Epidermal melanocyte (primary cell): ENCODE results near the gene PCDHGA12.

Experiments
- DNase-seq: peaks from one replicate; pipeline ENCODE4 v3.0.0; 2011; ENCODE audit warnings: low spot score; ENCODE audit not compliant: insufficient read length

PCDHGA12 gene

DNA sequence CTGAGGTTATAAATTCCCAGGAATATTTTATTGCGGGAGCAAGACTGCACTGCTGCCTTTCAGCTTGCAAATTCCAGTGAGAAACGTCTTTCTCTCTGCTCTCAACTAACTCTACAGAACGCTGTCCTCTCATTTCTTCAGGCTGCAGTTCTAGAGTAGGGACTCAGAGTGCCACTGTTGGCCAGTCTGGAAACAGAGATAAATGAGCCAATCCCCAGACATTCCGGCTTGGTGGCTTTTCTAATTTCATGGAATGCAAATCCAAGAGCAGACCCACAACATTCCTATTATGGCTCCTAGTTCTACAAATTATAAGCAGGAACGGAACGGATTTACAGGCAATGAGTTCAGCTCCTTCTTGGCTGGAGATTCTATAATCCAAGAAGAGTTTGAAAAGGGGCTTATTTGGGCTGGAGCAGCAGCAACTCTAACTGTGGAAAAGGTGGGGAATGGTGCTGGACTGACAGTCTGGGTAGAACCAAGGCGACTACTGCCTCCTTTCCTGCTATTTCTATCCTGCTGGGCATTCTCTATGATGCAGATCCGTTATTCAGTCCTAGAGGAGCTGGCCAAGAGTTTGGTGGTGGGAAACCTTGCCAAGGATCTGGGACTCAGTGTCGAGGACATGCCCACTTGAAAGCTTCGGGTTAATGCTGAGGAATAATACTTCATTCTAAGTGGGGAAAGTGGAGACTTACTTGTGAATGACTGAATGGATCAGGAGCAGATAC is 9.3 kb downstream of the PCDHGA12 start:
- no peak for DNase-seq

DNA sequence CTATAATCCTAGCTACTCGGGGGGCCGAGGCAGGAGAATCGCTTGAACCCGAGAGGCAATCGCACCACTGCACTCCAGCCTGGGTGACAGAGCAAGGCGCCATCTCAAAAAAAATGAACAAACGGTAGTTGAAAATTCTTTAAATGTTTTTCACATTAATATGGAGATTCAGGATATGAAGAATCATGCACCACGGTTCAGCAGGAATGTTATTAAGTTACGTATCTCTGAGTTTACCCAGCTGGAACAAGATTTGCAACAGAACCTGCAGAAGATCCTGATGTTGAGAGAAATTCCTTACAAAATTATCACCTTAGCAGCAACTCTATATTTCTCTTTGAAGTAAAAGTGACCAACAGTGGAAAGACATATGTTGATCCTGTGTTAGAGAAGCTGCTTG is 10.0 kb downstream of the PCDHGA12 start:
- no peak for DNase-seq

DNA sequence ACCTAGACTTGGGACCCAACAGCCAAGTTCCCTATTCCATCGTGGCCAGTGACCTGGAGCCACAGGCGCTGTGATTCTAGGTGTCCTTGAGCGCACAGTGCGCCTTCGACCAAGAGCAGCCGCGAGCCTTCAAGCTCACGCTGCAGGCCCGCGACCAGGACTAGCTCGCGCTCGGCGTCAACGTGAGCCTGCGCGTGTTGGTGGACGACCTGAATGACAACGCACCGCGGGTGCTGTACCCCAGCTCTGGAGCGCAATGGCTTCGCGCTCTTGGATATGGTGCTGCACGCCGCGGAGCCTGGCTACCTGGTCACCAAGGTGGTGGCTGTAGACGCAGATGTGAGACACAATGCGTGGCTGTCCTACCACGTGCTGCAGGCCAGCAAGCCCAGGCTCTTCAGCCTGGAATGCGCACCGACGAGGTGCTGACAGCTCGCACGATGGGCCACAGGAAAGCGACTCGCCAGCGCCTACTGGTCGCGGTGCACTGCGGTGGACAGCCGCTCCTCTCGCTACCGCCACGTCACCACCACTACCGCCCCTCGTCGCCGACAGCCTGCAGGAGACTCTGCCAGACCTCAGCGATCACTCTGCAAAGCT is 11.4 kb downstream of the PCDHGA12 start:
- DNase-seq, result no peak

DNA sequence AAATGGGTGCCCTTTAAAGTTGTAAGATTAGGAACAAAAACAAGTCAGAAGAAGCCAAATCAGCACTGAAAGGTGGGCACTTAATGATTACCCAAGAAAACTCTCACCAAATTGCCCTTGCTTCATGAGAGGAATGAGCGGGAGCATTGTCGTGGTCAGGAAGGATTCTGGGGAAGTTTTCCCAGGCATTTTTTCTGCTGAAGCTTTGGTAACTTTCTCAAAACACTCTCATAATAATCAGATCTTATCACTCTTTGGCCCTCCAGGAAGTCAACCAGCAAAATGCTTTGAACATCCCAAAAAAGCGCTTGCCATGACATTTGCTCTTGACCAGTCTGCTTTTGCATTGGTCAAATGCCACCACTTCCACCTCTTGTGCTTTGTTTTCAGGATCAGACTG is 35.0 kb downstream of the PCDHGA12 start:
- DNase-seq, result no peak

DNA sequence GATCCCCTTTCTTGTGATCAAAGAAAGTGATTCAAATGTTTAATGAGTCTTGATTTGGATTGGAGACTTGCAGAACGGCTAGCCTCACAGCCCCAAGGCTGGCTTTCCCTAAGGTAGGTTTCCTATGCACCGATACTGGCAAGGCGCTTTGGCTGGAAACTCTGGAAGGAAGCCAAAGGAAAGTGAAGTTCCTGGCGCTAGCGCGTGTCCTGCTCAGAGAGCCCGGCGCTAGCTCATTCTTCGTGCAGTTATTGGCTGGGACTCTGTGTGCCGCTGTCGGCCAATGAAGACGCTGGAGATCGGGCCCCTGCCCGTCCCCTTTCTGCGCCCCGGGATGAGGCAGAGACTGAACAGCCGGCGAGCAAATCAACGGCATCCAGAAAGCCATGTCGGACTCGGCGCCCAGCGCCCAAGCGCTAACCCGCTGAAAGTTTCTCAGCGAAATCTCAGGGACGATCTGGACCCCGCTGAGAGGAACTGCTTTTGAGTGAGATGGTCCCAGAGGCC is 45.4 kb downstream of the PCDHGA12 start, which contains the start of gene PCDHGC3:
Gene PCDHGC3 (plus strand): TSS at position 342 of the 507 bp plus-strand sequence. CDS start 151 bp downstream, at position 493.
- peak; percentile 95 for DNase-seq

DNA sequence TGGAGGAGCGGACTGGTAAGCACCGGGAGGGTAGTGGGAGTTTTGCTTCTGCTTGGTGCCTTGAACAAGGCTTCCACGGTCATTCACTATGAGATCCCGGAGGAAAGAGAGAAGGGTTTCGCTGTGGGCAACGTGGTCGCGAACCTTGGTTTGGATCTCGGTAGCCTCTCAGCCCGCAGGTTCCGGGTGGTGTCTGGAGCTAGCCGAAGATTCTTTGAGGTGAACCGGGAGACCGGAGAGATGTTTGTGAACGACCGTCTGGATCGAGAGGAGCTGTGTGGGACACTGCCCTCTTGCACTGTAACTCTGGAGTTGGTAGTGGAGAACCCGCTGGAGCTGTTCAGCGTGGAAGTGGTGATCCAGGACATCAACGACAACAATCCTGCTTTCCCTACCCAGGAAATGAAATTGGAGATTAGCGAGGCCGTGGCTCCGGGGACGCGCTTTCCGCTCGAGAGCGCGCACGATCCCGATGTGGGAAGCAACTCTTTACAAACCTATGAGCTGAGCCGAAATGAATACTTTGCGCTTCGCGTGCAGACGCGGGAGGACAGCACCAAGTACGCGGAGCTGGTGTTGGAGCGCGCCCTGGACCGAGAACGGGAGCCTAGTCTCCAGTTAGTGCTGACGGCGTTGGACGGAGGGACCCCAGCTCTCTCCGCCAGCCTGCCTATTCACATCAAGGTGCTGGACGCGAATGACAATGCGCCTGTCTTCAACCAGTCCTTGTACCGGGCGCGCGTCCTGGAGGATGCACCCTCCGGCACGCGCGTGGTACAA is 46.0 kb downstream of the PCDHGA12 start:
- DNase-seq, result no peak

DNA sequence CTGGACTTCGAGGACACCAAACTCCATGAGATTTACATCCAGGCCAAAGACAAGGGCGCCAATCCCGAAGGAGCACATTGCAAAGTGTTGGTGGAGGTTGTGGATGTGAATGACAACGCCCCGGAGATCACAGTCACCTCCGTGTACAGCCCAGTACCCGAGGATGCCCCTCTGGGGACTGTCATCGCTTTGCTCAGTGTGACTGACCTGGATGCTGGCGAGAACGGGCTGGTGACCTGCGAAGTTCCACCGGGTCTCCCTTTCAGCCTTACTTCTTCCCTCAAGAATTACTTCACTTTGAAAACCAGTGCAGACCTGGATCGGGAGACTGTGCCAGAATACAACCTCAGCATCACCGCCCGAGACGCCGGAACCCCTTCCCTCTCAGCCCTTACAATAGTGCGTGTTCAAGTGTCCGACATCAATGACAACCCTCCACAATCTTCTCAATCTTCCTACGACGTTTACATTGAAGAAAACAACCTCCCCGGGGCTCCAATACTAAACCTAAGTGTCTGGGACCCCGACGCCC is 46.8 kb downstream of the PCDHGA12 start:
- no peak for DNase-seq

DNA sequence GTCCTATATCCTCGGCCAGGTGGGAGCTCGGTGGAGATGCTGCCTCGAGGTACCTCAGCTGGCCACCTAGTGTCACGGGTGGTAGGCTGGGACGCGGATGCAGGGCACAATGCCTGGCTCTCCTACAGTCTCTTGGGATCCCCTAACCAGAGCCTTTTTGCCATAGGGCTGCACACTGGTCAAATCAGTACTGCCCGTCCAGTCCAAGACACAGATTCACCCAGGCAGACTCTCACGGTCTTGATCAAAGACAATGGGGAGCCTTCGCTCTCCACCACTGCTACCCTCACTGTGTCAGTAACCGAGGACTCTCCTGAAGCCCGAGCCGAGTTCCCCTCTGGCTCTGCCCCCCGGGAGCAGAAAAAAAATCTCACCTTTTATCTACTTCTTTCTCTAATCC is 47.5 kb downstream of the PCDHGA12 start:
- DNase-seq, result no peak

DNA sequence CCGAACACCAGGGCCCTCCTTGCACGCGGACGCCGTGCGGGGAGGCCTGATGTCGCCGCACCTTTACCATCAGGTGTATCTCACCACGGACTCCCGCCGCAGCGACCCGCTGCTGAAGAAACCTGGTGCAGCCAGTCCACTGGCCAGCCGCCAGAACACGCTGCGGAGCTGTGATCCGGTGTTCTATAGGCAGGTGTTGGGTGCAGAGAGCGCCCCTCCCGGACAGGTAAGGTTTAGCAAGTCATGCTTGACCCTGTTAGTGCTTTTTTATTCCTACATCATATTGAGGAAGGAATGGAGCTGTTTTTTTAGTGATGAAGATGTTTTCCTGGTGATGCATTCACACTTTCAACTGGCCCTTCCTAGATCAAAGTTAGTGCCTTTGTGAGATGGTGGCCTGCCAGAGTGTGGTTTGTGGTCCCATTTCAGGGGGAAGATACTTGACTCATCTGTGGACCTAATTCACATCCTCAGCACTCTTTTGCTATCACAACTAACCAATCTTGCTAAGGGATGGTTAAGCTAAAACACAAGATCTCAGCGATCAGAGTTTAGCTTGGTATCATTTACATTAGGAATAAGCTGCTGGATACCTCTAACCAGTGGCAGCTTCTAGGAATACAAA is 48.1 kb downstream of the PCDHGA12 start:
- DNase-seq, result no peak

DNA sequence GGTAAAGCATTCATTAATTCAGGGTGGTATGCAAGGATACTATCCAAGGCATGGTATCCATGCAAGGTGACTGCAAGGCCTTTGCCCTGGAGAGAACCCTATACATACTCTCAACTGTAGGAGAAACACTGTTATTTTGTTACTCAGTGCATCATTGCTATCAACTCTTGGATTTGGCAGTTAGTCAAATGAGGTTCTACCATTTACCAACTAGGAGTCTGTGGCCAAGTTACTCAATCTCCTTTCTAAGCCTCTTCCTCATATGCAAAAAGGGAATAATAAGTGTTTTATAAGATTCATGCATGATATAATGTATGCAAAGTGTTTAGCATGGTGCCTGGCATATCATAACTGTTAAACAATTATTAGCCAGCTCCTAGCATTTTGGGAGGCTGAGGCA is 49.5 kb downstream of the PCDHGA12 start:
- DNase-seq, result no peak
